Ureter (tissue), 1 donor: ENCODE measurements around the gene ATP5ME. TPM values are rescaled to one million over a fixed set of nuclear protein-coding genes. Genes with fewer than 3 reads are reported as not detected.
A peak's percentile ranks its signal among the peaks of the same experiment; 100 is the strongest.
"Not testable (repeated sequence)": the region's sequence is repeated elsewhere in the genome, so short reads cannot be mapped to it uniquely, and the experiment has no call there.

Experiments
- DNase-seq: peaks from one replicate; pipeline ENCODE4 v3.0.0-alpha.2; 2020; ENCODE audit warnings: low spot score
- total RNA-seq: library from RNA; stranded (reverse); gene quantifications from one replicate; pipeline ENCODE4 v1.2.4, GENCODE V29; 2023
- donor health status: DM: yes; HTN: yes; CAD: no.

ATP5ME gene, protein sequence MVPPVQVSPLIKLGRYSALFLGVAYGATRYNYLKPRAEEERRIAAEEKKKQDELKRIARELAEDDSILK
- total RNA-seq = 317 TPM

- DNase-seq = peak; percentile 97
Measured at GRCh38 chr4:674172-675035, at the start of gene ATP5ME, which contains the start of gene MYL5. Gene ATP5ME, minus strand, starts transcription at chr4:674276. Its CDS starts 29 bp downstream, at chr4:674247. Gene MYL5, plus strand, starts transcription at chr4:674542. Its CDS starts 3,485 bp downstream, at chr4:678027.

DNA sequence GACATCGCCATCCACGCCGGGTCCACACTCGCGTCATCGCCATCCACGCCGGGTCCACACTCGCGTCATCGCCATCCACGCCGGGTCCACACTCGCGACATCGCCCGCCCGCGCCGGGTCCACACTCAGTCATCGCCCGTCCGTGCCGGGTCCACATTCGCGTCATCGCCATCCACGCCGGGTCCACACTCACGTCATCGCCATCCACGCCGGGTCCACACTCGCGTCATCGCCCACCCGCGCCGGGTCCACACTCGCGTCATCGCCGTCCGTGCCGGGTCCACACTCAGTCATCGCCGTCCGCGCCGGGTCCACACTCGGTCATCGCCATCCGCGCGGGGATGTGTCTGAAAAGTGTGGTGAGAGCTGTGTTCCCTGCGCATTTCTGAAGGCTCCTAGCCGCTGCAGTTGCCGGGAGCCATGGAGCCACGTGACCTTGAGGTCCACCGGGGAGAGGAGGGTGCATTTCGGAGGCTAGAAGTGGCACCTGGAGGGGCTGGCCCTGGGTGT, 48.8 kb upstream of the ATP5ME start:
- no peak for DNase-seq

- no peak for DNase-seq
Measured at GRCh38 chr4:722169-722725, 48.2 kb upstream of the ATP5ME start.

GRCh38 chr4:721261-722168, 47.4 kb upstream of the ATP5ME start:
- no peak for DNase-seq

GRCh38 chr4:720111-720860, 46.2 kb upstream of the ATP5ME start:
- DNase-seq = no peak

DNA sequence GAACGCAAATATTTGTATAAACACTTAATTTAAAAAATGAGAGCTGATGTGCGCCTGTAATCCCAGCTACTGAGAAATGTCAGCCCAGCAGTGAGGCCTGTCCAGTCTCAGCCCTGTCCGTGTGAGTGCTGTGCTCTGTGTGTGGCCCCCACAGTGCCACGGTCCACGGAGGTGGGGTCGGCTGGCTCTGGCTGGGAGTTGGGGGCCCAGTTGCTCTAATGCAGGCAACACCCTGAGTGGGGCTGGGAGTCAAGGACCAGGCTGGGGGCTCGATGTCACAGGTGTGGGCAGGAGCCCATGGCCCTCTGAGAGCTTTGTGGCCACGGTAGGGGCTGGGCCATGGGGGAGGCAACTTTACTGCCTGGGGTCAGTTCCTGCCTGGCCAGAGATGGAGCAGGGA, 44.4 kb upstream of the ATP5ME start:
- DNase-seq = no peak

GRCh38 chr4:717601-718320, 43.7 kb upstream of the ATP5ME start:
- no peak for DNase-seq

DNA sequence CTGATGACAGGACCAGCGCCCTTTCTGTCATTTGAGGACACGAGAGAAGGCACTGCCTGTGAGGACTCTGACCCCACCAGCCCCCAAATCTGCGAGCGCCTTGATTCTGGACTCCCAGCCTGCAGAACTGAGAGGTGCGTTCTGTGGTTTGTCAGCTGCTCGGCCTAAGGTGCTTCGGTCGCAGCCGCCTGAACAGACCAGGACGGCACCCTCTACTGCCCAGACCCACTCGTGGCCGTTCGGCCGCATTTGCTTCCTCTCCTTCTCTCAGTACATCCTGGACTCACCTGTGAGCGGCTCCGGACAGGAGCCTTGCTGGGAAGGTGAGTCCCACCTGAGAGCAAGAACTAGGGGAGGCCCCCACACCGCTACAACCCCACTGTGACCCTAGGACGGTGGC, 40.0 kb upstream of the ATP5ME start:
- no peak for DNase-seq

DNA sequence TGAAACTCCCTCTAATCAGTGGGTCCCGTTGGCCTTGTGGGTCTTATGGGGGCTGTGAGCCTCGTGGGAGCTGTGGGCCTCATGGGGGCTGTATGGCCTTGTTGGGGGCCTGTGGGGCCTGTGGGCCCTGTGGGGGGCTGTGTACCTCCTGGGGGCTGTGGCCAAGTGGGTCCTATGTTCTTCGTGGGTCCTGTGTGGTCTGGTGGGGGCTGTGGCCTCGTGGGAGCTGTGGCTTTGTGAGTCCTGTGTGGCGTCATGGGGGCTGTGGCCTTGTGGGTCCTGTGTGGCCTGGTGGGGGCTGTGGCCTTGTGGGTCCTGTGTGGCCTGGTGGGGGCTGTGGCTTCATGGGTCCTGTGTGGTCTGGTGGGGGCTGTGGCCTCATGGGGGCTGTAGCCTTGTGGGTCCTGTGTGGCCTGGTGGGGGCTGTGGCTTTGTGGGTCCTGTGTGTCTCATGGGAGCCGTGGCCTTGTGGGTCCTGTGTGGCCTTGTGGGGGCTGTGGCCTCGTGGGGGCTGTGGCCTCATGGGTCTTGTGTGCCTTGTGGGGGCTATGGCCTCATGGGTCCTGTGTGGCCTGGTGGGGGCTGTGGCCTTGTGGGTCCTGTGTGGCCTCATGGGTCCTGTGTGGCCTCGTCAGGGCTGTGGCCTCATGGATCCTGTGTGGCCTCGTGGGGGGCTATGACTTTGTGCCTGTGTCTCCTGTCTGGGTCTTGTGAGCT, 39.0 kb upstream of the ATP5ME start:
- DNase-seq = no peak

DNA sequence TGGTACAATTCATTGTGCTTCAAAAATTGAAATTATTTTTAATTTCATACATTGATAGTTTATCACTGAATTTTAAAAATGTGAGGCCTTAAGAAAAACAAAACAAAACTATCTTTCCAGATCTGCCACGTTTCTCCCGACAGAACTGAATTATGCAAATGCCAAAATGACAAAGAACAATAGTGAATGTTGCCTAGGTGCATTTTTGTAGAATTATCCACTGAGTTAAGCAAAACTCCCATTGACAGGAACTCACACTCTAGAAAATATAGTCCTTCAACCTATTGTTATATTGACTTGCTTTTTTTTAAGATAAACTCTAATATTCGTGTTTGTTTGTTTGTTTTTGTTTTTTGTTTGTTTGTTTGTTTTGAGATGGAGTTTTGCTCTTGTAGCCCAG, 38.0 kb upstream of the ATP5ME start:
- no peak for DNase-seq

DNA sequence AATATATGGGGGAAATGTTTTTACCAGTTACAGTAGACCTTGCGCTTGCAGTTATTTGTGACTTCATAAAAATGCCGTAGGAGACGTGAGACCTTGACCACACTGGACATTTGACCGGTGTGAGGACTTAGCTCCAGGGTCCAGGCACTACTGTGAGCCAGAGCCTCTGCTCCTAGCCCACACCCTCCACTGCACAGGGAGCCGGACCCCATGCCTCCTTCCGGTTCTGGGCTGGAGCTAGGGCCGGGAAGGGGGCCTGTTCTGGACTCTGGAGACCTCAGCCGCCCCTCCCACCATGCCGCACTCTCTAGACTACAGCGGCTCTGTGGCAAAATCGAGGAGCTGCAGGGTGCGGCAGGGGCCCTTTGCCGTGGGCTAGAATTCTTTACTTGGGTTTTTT, 36.8 kb upstream of the ATP5ME start:
- DNase-seq = no peak

DNA sequence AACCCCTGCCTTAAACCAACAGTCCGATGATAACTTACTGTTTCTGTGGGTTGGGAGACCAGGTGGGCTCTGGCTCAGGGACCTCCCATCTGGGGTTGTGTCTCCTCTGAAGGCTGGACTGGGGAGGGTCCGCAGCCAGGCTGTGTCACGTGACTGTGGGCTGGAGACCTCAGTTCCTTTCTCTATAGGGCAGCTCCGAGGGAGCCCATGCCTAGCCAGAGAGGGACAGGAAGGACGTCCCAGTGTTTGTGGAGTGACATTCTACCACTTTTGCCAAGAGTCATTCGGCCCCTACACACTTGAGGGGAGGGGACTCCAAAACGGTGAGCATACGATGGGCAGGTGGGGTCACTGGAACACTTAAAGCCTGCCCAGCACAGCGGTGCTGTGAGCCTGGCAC, 36.0 kb upstream of the ATP5ME start:
- no peak for DNase-seq

DNA sequence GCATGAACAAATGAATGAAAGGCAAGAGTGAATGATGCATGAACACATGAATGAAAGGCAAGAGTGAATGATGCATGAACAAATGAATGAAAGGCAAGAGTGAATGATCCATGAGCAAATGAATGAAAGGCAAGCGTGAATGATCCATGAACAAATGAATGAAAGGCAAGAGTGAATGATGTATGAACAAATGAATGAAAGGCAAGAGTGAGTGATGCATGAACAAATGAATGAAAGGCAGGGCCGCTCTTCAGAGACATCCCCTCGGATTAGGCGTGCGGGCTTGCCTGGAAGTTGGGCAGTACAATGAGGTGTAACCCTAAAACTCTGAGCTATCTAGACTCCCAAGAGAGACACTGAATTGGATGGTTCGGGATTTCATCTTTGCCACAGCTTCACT, 35.3 kb upstream of the ATP5ME start:
- no peak for DNase-seq

GRCh38 chr4:708631-708933, 34.5 kb upstream of the ATP5ME start:
- no peak for DNase-seq

GRCh38 chr4:707929-708630, 34.0 kb upstream of the ATP5ME start:
- DNase-seq = no peak

DNA sequence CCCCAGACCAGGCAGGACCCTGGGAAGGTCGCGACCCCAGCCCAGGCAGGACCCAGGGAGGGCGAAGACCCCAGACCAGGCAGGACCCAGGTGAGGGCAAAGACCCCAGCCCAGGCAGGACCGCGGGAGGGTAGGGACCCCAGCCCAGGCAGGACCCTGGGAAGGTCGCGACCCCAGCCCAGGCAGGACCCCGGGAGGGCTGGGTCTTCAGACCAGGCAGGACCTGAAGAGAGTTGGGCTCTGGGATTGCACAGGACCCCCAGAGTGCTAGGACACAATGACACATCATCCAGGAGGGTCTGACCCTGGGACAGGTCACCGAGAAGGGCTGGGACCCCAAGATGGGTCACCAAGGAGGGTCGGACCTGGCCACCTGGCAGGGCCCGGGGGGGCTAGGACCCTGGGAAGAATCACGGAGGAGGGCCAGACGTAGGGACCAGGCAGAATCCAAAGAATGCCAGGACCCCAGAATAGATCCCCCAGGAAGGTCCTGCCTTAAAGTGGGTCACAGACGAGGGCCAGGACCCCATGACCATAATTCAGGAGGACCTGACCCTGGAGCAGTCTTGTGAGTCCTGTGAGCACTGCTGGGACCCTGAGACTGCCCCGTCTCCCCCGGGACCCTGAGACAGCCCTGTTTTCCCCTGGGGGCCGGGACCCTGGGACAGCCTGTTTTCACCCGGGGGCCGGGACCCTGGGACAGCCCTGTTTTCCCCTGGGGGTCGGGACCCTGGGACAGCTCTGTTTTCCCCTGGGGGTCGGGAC, 32.9 kb upstream of the ATP5ME start:
- DNase-seq = no peak

DNA sequence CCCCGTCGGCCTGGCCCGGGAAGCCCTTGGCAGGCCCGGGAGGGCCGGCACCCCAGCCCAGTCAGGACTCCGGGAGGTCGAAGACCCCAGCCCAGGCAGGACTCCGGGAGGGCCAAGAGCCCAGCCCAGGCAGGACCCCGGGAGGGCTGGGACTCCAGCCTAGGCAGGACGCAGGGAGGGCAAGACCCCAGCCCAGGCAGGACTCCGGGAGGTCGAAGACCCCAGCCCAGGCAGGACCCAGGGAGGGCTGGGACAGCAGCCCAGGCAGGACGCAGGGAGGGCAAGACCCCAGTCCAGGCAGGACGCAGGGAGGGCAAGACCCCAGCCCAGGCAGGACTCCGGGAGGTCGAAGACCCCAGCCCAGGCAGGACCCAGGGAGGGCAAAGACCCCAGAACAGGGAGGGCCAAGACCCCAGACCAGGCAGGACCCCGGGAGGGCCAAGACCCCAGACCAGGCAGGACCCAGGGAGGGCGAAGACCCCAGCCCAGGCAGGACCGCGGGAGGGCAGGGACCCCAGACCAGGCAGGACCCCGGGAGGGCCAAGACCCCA, 32.1 kb upstream of the ATP5ME start:
- DNase-seq = not testable (repeated sequence)
